ENCODE results near the gene WDR62.

Gene WDR62

GRCh38 chr19:36142046-36142445 lies 87.3 kb downstream of the WDR62 start:
- Histone ChIP-seq H3K27ac (no peak overlapping the region), H3K9me3 (ENCODE audit: severe bottlenecking) (no peaks in the 10 kb centered on the region), H3K36me3 (peaks cover 39% of the 10 kb centered on the region), H3K27me3 (ENCODE audit: insufficient read depth, low read depth, severe bottlenecking) (no peaks in the 10 kb centered on the region), H3K4me3 (ENCODE audit: low read depth, low read length) (no peak overlapping the region)
- no peak for TF ChIP-seq CTCF (IDR thresholded peaks at IDR 0.05; ENCODE audit: low read depth, low read length)
- DNase-seq: no peak

- Histone ChIP-seq H3K36me3 (peaks cover 44% of the 10 kb centered on the region), H3K9me3 (ENCODE audit: severe bottlenecking) (no peaks in the 10 kb centered on the region), H3K27me3 (ENCODE audit: insufficient read depth, low read depth, severe bottlenecking) (no peaks in the 10 kb centered on the region), H3K4me3 (ENCODE audit: low read depth, low read length) (no peak overlapping the region), H3K27ac (no peak overlapping the region)
- no peak for DNase-seq
- TF ChIP-seq CTCF (IDR thresholded peaks at IDR 0.05; ENCODE audit: low read depth, low read length): no peak
These were observed 87.8 kb downstream of the WDR62 start for GRCh38 chr19:36142496-36142895.

GRCh38 chr19:36144624-36145023 lies 89.9 kb downstream of the WDR62 start:
- Histone ChIP-seq H3K9me3 (ENCODE audit: severe bottlenecking) (no peaks in the 10 kb centered on the region), H3K27me3 (ENCODE audit: insufficient read depth, low read depth, severe bottlenecking) (no peaks in the 10 kb centered on the region), H3K4me3 (ENCODE audit: low read depth, low read length) (no peak overlapping the region), H3K27ac (no peak overlapping the region), H3K36me3 (peaks cover 55% of the 10 kb centered on the region)
- TF ChIP-seq CTCF (IDR thresholded peaks at IDR 0.05; ENCODE audit: low read depth, low read length): no peak
- no peak for DNase-seq

GRCh38 chr19:36149673-36150406 lies 95.1 kb downstream of the WDR62 start:
- Histone ChIP-seq H3K27ac (no peak overlapping the region), H3K36me3 (peaks cover 49% of the 10 kb centered on the region), H3K4me3 (ENCODE audit: low read depth, low read length) (no peak overlapping the region), H3K27me3 (ENCODE audit: insufficient read depth, low read depth, severe bottlenecking) (no peaks in the 10 kb centered on the region), H3K9me3 (ENCODE audit: severe bottlenecking) (no peaks in the 10 kb centered on the region)
- no peak for DNase-seq
- no peak for TF ChIP-seq CTCF (IDR thresholded peaks at IDR 0.05; ENCODE audit: low read depth, low read length)

- H3K9me3 ChIP-seq (ENCODE audit: severe bottlenecking): no peaks in the 10 kb centered on the region
These were observed 95.9 kb downstream of the WDR62 start for GRCh38 chr19:36150586-36150985.

More at GRCh38 chr19:36150586-36150985, 95.9 kb downstream of the WDR62 start:
- Histone ChIP-seq H3K36me3 (peaks cover 44% of the 10 kb centered on the region), H3K4me3 (ENCODE audit: low read depth, low read length) (no peak overlapping the region), H3K27me3 (ENCODE audit: insufficient read depth, low read depth, severe bottlenecking) (no peaks in the 10 kb centered on the region), H3K27ac (no peak overlapping the region)
- no peak for DNase-seq
- TF ChIP-seq CTCF (IDR thresholded peaks at IDR 0.05; ENCODE audit: low read depth, low read length): no peak
